Astrocyte (in vitro differentiated cells and primary cell): ENCODE measurements around the gene CYTH3.

Source experiments
- CTCF ChIP-seq: IDR thresholded peaks from 2 replicates; pipeline ENCODE4 v1.5.1; 2011; ENCODE audit warnings: low read depth, mild to moderate bottlenecking, inconsistent platforms, low read length, moderate library complexity; ENCODE audit not compliant: insufficient read depth
- EZH2 ChIP-seq: IDR thresholded peaks from 2 replicates; pipeline ENCODE4 v1.6.1; 2012; ENCODE audit warnings: mild to moderate bottlenecking, low read length, inconsistent platforms; ENCODE audit not compliant: insufficient read depth

GRCh38 chr7:6123843-6124242 is 148.6 kb downstream of the CYTH3 start:
- no peak for TF ChIP-seq CTCF
- no peak for TF ChIP-seq EZH2
